ENCODE measurements around the gene NFATC2.

The NFATC2 gene

DNA sequence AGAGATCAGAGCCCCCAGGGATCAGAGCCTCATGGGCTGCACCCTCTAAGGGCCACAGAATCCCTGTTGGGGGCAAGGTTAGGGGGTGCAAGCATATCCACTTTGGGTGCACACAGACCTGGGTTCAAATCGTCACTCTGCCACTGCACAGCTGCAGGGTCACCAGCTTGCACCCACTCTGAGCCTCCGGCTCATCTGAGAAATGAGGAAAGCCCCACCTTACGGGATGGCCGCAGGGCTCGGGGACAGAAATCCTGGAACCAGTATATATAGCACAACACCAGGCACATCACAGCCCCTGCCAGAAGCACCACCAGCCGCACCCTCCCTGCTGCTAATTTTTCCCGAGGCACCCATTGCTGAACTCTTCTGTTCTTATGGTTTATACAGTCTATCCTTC is 169.6 kb downstream of the NFATC2 start:
- TF ChIP-seq, protein P1, sequence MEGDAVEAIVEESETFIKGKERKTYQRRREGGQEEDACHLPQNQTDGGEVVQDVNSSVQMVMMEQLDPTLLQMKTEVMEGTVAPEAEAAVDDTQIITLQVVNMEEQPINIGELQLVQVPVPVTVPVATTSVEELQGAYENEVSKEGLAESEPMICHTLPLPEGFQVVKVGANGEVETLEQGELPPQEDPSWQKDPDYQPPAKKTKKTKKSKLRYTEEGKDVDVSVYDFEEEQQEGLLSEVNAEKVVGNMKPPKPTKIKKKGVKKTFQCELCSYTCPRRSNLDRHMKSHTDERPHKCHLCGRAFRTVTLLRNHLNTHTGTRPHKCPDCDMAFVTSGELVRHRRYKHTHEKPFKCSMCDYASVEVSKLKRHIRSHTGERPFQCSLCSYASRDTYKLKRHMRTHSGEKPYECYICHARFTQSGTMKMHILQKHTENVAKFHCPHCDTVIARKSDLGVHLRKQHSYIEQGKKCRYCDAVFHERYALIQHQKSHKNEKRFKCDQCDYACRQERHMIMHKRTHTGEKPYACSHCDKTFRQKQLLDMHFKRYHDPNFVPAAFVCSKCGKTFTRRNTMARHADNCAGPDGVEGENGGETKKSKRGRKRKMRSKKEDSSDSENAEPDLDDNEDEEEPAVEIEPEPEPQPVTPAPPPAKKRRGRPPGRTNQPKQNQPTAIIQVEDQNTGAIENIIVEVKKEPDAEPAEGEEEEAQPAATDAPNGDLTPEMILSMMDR (IDR thresholded peaks at IDR 0.05; ENCODE audit: low read depth, low read length, missing control alignments), result no peak
- in situ Hi-C loops (cut with HindIII; ENCODE audit: low pct_ligation_motif_present, low sequenced_read_pairs), result no loop called here

DNA sequence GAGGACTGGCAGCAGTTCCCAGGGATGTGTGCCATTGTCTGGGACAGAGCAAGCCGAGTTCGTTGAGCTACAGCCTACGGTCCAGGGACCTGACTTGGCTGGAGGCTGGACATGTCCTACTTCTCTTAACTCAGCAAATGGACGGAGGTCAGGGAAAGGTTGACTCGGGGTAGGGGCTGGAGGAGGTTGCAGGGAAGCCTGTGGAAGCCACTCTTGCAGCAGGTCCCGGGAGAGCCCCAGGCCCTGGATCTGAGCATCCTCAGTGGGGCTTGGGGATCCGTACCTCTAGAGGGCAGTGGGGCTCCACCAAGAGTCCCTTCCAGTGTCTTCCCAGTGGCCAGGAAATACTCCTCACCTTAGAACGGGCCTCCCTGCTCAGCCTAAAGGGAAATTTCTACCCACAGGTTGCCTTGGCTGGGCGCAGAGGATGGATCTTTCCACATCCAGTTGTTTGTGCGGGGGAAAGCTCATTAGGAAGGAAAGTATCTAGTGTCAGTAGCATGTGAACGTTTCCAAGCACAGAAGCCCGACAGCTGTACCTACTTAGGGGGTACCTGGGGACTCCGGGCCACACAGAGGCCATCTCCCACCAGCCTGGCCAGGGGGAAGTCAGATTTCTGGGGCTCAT is 170.2 kb downstream of the NFATC2 start:
- no peaks in the 10 kb centered on the region for H3K36me3 ChIP-seq (replicated peaks)
- H3K27ac ChIP-seq, result peak overlapping the region; percentile 85
- no peaks in the 10 kb centered on the region for H3K27me3 ChIP-seq (replicated peaks)
- in situ Hi-C loops (cut with HindIII; ENCODE audit: low pct_ligation_motif_present, low sequenced_read_pairs), result no loop called here
- DNase-seq, result peak; percentile 69
- no peak overlapping the region for H3K4me3 ChIP-seq (ENCODE audit: low read depth, low read length)
- TF ChIP-seq, protein P1 (IDR thresholded peaks at IDR 0.05; ENCODE audit: low read depth, low read length, missing control alignments), result peak; percentile 90

More for the DNA sequence above, 169.6 kb downstream of the NFATC2 start:
- Histone ChIP-seq H3K27ac (peak overlapping the region; percentile 85), H3K36me3 (replicated peaks) (no peaks in the 10 kb centered on the region), H3K27me3 (replicated peaks) (no peaks in the 10 kb centered on the region), H3K4me3 (ENCODE audit: low read depth, low read length) (no peak overlapping the region)
- no peak for DNase-seq

DNA sequence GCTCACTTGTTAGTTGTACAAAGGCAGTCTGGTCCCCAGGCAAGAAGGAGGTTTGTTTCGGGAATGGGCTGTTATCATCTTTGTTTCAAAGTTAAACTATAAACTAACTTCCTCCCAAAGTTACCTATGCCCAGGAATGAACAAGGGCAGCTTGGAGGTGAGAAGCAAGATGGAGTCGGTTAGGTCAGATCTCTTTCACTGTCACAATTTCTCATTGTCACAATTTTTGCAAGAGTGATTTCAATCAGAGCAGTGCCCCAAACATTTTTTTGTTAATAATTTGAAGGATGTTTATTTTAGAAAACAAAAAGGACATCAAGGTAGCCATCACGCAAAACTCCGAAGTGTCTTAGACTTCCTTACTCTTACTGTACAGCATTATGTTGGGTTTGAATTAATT is 170.8 kb downstream of the NFATC2 start:
- Histone ChIP-seq H3K27ac (peak overlapping the region; percentile 1), H3K36me3 (replicated peaks) (no peaks in the 10 kb centered on the region), H3K27me3 (replicated peaks) (no peaks in the 10 kb centered on the region), H3K4me3 (ENCODE audit: low read depth, low read length) (no peak overlapping the region)
- TF ChIP-seq, protein P1 (IDR thresholded peaks at IDR 0.05; ENCODE audit: low read depth, low read length, missing control alignments), result no peak
- no peak for DNase-seq
- in situ Hi-C loops (cut with HindIII; ENCODE audit: low pct_ligation_motif_present, low sequenced_read_pairs), result no loop called here

DNA sequence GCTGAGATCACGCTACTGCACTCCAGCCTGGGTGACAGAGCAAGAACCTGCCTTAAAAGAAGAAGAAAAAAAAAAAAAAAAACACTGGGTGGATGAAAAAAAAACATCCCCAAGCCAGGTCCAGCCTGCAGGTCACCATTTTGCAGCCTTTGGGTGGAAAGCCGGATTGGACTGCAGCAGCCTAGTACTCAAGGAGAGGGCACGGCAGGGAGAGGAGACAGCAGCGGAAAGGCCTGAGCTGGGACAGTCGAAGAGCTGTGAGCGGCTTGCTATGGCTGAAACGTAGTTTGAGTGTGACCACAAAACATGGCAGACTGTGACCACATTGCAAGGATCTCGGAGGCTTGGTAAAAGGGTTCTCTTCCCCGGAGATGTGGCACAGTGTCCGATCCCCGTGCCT is 173.0 kb downstream of the NFATC2 start:
- H3K4me3 ChIP-seq (ENCODE audit: low read depth, low read length), result no peak overlapping the region
- no peak for DNase-seq
- in situ Hi-C loops (cut with HindIII; ENCODE audit: low pct_ligation_motif_present, low sequenced_read_pairs), result no loop called here
- no peaks in the 10 kb centered on the region for H3K27me3 ChIP-seq (replicated peaks)
- TF ChIP-seq, protein P1 (IDR thresholded peaks at IDR 0.05; ENCODE audit: low read depth, low read length, missing control alignments), result no peak
- no peaks in the 10 kb centered on the region for H3K36me3 ChIP-seq (replicated peaks)
- no peak overlapping the region for H3K27ac ChIP-seq

DNA sequence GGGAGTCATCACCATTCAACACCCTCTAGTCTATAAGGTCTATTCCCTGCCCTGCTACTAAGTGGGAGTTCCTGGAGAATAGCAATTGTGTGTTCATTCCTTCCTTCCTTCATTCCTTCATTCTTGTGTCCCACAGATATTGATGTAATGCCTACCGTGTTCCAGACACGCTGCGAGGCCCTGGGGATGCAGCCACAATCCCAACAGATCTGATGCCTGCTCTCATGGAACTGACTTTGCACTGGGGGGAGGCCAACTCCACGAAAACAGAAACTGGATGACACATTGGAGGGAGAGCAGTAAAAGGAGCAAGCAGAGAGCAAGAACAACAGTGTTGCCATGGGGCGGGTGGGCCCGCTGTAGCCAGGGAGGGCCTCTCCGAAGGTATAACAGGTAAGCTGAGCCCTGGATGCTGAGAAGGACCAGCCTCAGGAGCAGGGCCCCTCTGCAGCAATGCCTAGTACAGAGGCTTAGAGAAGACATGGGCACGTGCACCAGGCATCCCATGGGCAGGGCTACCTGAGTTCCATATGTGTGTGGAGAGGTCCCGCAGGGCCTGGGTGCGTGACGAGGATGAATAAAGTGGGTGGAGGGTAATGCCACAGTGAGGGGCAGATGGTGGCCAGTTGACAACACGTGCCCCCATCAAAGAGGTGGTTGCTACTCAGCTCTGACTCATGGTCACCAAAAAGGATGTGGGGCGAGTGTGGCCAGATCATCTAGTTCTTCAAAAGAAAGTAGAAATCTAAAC is 173.9 kb downstream of the NFATC2 start:
- TF ChIP-seq, protein P1 (IDR thresholded peaks at IDR 0.05; ENCODE audit: low read depth, low read length, missing control alignments), result no peak
- no peaks in the 10 kb centered on the region for H3K36me3 ChIP-seq (replicated peaks)
- H3K27ac ChIP-seq, result peak overlapping the region; percentile 100
- DNase-seq, result no peak
- in situ Hi-C loops (cut with HindIII; ENCODE audit: low pct_ligation_motif_present, low sequenced_read_pairs), result no loop called here
- no peak overlapping the region for H3K4me3 ChIP-seq (ENCODE audit: low read depth, low read length)
- no peaks in the 10 kb centered on the region for H3K27me3 ChIP-seq (replicated peaks)
